Endometrium (tissue), 2 donors: ENCODE data around the gene CREB3L4.

Experiments used
- FAIRE-seq: peaks from 2 replicates; lab custom pipeline; 2012; peaks lifted over from hg19 to GRCh38; lab: Jason Lieb, UNC
- donor health status: control.
- donor health status: control.

The CREB3L4 gene

GRCh38 chr1:153967107-153967999, at the start of gene CREB3L4:
Gene CREB3L4, plus strand, starts transcription at chr1:153967902. Its CDS starts 624 bp downstream, at chr1:153968526.
- peak; percentile 90 for FAIRE-seq

GRCh38 chr1:153919876-153920852, 47.5 kb upstream of the CREB3L4 start:
- no peak for FAIRE-seq

DNA sequence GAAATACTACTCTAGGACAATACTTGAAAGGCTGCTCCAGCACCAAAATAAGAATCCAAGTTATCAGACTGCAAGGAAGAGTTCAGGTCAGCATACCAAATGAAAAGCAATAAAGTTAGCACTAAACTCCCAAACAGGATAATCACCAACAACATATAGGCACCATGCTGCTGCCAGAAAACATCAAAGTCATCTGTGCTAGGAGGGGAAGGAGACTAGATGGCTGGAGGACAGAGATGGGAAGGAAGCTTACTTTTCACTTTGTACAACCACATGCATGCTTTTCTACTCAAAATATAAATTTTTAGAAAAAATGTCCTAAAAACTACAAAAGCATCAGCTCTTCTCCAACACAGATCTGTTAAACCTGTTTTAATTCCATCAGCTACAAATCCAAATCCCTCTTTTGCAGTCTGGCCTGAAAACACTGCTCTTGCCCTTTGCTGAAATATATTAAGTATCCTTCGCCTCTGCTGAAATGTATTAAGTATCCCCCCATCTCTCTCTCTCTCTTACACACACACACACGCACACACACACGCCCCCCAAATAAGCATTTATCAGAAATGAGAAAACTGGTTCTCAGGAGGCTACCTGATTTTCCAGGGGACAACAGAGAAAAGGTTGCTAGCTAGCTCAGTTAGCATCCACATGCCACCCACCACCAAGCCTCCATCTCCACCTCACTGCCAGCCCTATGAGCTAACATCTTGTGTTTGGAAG, 46.5 kb upstream of the CREB3L4 start:
- no peak for FAIRE-seq

DNA sequence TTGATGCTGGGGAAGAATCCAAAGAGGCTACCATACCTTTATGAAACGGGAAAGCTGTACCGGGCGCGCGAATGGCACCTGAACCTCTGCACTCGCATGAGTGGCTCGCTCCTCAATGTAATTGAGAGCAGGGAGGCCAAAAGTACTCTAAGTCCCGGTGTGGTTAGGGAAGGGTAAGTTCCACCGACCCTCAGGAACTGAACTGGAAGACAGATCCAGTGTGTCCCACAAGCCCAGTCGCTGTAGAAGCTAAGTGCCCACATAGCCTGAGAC, 46.0 kb upstream of the CREB3L4 start:
- FAIRE-seq: no peak

DNA sequence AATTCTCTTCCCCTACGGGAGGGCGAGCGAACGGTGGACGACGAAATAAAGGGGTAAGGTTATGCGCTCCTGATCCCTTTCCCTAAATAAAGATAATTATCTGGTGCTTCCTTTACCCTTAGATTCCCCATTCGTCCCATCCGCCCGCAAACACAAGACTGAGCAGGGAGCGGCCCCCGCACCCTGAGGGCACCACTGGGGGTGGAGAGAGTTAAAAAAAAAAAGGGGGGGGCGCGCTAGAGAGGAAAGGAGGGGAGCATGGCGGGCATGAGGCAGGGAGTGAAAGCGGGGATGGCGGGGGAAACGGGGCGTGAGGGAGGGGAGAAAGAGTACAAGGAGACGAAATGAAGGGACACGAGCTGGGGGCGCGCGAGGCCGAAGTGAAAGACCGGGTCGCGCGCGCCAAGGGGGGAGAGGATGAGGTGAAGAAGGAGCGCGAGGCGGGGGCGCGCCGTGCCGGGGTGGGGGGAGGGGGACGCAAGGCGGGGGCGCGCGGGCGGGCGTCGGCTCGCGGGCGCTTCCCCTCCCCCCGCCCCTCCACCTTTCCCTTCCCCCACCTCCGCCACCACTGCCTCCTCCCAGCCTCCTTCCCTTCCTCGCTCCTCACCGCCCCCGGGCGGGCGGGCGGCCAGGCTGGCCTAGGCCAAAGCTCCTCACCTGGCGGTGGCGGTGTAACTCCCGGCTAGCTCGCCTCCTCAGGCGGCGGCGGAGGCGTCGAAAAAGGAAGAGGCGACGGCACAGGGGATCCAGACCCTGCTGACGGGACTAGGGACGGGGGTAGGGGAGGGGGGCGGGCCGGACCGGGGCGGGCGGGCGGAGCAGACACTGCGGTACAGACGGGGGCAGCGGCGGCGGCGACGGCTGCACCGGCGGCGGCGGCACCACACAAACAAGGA, 45.4 kb upstream of the CREB3L4 start:
- no peak for FAIRE-seq

GRCh38 chr1:153922972-153923925, 44.5 kb upstream of the CREB3L4 start, which contains the start of gene GATAD2B:
Gene GATAD2B, minus strand, starts transcription at chr1:153922972. Its CDS starts 94,625 bp downstream, at chr1:153828347.
- FAIRE-seq: peak; percentile 84

DNA sequence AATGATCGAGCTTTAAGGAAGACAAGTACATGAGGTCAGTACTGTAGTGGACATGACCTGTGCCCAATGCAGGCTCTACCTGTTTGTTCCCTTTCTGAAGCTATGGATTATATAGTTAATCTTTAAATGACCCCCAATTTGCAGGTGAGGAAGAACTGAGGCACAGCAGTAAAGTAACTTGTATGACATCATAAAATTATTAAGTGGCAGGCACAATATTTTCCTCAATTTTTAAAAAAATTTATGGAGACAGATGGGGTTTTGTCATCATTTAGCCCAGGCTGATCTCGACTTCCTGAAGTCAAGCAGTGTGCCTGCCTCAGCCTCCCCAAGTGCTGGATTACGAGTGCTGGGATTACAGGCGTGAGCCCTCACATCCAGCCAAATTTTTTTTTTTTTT, 41.3 kb upstream of the CREB3L4 start:
- FAIRE-seq: no peak

GRCh38 chr1:153928245-153928644, 39.5 kb upstream of the CREB3L4 start:
- FAIRE-seq: no peak

DNA sequence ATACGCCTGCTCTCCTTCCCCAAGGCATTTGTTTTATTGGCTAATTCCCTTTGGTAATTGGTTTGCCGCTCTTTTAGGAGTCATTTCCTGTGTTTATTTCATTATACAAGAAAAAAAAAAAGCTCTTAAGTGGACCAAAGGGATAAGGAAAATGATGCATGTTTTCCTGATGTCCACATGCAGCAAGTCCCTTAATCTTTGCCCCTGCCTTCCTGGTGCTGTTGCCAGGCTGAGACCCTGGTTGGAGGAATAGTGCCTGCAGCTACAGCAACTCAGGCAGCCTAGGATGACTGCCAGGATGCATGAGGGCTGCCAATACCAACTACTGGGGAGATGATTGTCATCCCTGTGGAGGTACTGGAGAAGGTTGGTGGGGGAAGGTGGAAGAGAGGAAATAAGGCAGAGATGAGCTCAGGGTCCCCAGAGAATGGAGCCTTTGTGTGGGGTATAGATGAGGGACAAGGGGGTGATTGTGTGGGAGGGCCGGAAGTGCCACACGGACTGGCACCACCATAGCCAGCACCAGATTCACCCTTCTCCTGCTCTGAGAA, 38.8 kb upstream of the CREB3L4 start:
- FAIRE-seq: no peak

DNA sequence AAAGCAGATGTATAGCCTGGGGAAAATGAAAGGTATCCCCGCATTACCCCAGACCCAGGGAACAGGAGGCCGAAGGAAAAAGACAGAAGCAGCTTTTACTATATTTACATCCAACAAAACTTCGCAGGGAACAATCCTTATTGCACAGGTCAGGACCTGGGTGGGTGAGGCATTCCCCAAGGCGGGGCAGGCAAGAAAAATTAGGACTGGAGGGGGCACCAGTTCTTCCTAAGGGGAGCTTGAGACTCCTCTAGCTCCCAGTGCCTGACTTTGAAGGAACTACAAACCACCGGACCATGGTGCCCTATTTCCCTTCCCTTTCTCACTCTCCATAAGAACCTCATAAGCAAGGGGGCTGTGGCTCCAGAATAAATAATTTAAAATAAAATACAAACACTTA, 38.3 kb upstream of the CREB3L4 start:
- FAIRE-seq: no peak

GRCh38 chr1:153929981-153930948, 37.4 kb upstream of the CREB3L4 start:
- FAIRE-seq: no peak

GRCh38 chr1:153932156-153933131, 35.3 kb upstream of the CREB3L4 start:
- no peak for FAIRE-seq

GRCh38 chr1:153933430-153933829, 34.3 kb upstream of the CREB3L4 start:
- no peak for FAIRE-seq

GRCh38 chr1:153933955-153934354, 33.7 kb upstream of the CREB3L4 start:
- FAIRE-seq: no peak

GRCh38 chr1:153934746-153935145, 33.0 kb upstream of the CREB3L4 start:
- FAIRE-seq: no peak

- FAIRE-seq: no peak
These were observed 31.5 kb upstream of the CREB3L4 start for GRCh38 chr1:153936011-153936802.
